Measurements from ENCODE around the gene PILRA. TPM values are rescaled to one million over a fixed set of nuclear protein-coding genes. Genes with fewer than 3 reads are reported as not detected.

PILRA gene
- total and polyA plus RNA-seq, 2 donors (not counting 1 experiment from before 2014, with no cell fraction given), result 10.3 to 23.0 TPM

GRCh38 chr7:100432621-100433275 lies 59.5 kb downstream of the PILRA start:
- Histone ChIP-seq H3K9me3 (ENCODE audit: control extremely low read depth in 1 of 3, control insufficient read depth in 2 of 3, insufficient read depth in 1 of 3, low read length in 2 of 3) (peaks cover 0 to 4% (median 0%) of the 10 kb centered on the region in 3 donors), H3K4me1 (ENCODE audit: control insufficient read depth in 2 of 2, insufficient read depth in 2 of 2, low read length in 2 of 2) (peaks cover 31 to 53% of the 10 kb centered on the region in 2 donors), H3K36me3 (replicated peaks in 1 of 2; ENCODE audit: control extremely low read depth in 1 of 2, control insufficient read depth in 1 of 2, extremely low read depth in 1 of 2, insufficient read depth in 2 of 2, low read length in 1 of 2) (peaks cover 5 to 30% of the 10 kb centered on the region in 2 experiments), H3K4me2 (replicated peaks; ENCODE audit: low read depth, low read length, poor library complexity, severe bottlenecking) (peak overlapping the region; percentile 84), H4K20me1 (ENCODE audit: control insufficient read depth, insufficient read depth, low read length, poor library complexity, severe bottlenecking) (peaks cover 44% of the 10 kb centered on the region), H2AFZ (ENCODE audit: insufficient read depth, low read depth, low read length, poor library complexity, severe bottlenecking) (no peak overlapping the region), H3K79me2 (ENCODE audit: control insufficient read depth, insufficient read depth, low read length) (peaks cover 39% of the 10 kb centered on the region), H3K4me3 (ENCODE audit: control extremely low read depth in 1 of 5, extremely low read depth in 1 of 5, insufficient read depth in 1 of 5, low read depth in 2 of 5, low read length in 4 of 5) (no peak overlapping the region), H3K27ac (ENCODE audit: low read length in 2 of 2) (peak overlapping the region in 1 of 2 donors; percentile 4), H3K9ac (ENCODE audit: low read length) (no peak overlapping the region), H3K27me3 (replicated peaks in 1 of 4; ENCODE audit: control extremely low read depth in 1 of 4, control insufficient read depth in 3 of 4, insufficient read depth in 4 of 4, low read length in 3 of 4) (no peaks in the 10 kb centered on the region)
- peak overlapping the region; percentile 88 for H3K27ac Mint-ChIP-seq
- ChIA-PET CTCF (no interaction called here), POLR2A (no interaction called here)
- no peaks in the 10 kb centered on the region for H3K27me3 Mint-ChIP-seq
- 94% methylated on average over 19 of the region's 21 CpGs for WGBS (ENCODE audit: insufficient coverage)
- TF ChIP-seq EZH2 (IDR thresholded peaks at IDR 0.05; ENCODE audit: borderline replicate concordance, insufficient read depth, low read depth, low read length, poor library complexity, severe bottlenecking) (no peak), CTCF (IDR thresholded peaks at IDR 0.05) (no peak)
- no peak for ATAC-seq (ENCODE audit: low read depth)
- H3K9me3 Mint-ChIP-seq (ENCODE audit: insufficient read depth), result no peaks in the 10 kb centered on the region
- peak; percentile 41 for DNase-seq
- H3K4me3 Mint-ChIP-seq, result no peak overlapping the region
- intact Hi-C loops (cut with micrococcal nuclease), result no loop called here
- peaks cover 60% of the 10 kb centered on the region for H3K4me1 Mint-ChIP-seq

GRCh38 chr7:100433276-100433591 lies 59.9 kb downstream of the PILRA start:
- Mint-ChIP-seq H3K9me3 (ENCODE audit: insufficient read depth) (no peaks in the 10 kb centered on the region), H3K4me3 (no peak overlapping the region), H3K4me1 (peaks cover 58% of the 10 kb centered on the region), H3K27ac (peak overlapping the region; percentile 88), H3K27me3 (no peaks in the 10 kb centered on the region)
- H3K4me2 ChIP-seq (replicated peaks; ENCODE audit: low read depth, low read length, poor library complexity, severe bottlenecking), result no peak overlapping the region
- H3K27me3 ChIP-seq (replicated peaks in 1 of 4; ENCODE audit: control extremely low read depth in 1 of 4, control insufficient read depth in 3 of 4, insufficient read depth in 4 of 4, low read length in 3 of 4), result no peaks in the 10 kb centered on the region
- H3K9me3 ChIP-seq (ENCODE audit: control extremely low read depth in 1 of 3, control insufficient read depth in 2 of 3, insufficient read depth in 1 of 3, low read length in 2 of 3), result no peaks in the 10 kb centered on the region
- no peak overlapping the region for H3K9ac ChIP-seq (ENCODE audit: low read length)
- ChIA-PET CTCF (no interaction called here), POLR2A (interaction anchor here (0.6 kb wide), 1 partner anchor 103 kb away, joined by 3 read pairs; no protein-coding TSS in a partner anchor)
- TF ChIP-seq CTCF (IDR thresholded peaks at IDR 0.05), result no peak
- TF ChIP-seq EZH2 (IDR thresholded peaks at IDR 0.05; ENCODE audit: borderline replicate concordance, insufficient read depth, low read depth, low read length, poor library complexity, severe bottlenecking), result no peak
- no peak overlapping the region for H2AFZ ChIP-seq (ENCODE audit: insufficient read depth, low read depth, low read length, poor library complexity, severe bottlenecking)
- DNase-seq (peak; percentile 36), ATAC-seq (ENCODE audit: low read depth) (no peak)
- peaks cover 5 to 30% of the 10 kb centered on the region in 2 experiments for H3K36me3 ChIP-seq (replicated peaks in 1 of 2; ENCODE audit: control extremely low read depth in 1 of 2, control insufficient read depth in 1 of 2, extremely low read depth in 1 of 2, insufficient read depth in 2 of 2, low read length in 1 of 2)
- peak overlapping the region in 1 of 2 donors; percentile 4 for H3K27ac ChIP-seq (ENCODE audit: low read length in 2 of 2)
- no peak overlapping the region for H3K4me3 ChIP-seq (ENCODE audit: control extremely low read depth in 1 of 5, extremely low read depth in 1 of 5, insufficient read depth in 1 of 5, low read depth in 2 of 5, low read length in 4 of 5)
- H3K79me2 ChIP-seq (ENCODE audit: control insufficient read depth, insufficient read depth, low read length), result peaks cover 39% of the 10 kb centered on the region
- intact Hi-C loops (cut with micrococcal nuclease), result no loop called here
- peaks cover 28 to 49% of the 10 kb centered on the region in 2 donors for H3K4me1 ChIP-seq (ENCODE audit: control insufficient read depth in 2 of 2, insufficient read depth in 2 of 2, low read length in 2 of 2)
- WGBS (ENCODE audit: insufficient coverage), result no CpG with 5 or more reads among the region's 4 CpGs
- peaks cover 44% of the 10 kb centered on the region for H4K20me1 ChIP-seq (ENCODE audit: control insufficient read depth, insufficient read depth, low read length, poor library complexity, severe bottlenecking)

Measured in B cell (primary cell).